Heart right ventricle (tissue), 16 donors: Measurements from ENCODE around the gene NEDD4L. TPM values are rescaled to one million over a fixed set of nuclear protein-coding genes. Genes with fewer than 3 reads are reported as not detected.

Source experiments
- ATAC-seq, 8 donors: fragments of 200-7000 bp; cut with Tn5 transposase; one replicate each; pipeline ENCODE4 v1.9.1; 2020; ENCODE audit warnings: mild to moderate bottlenecking in 8 of 8, moderate library complexity in 8 of 8, moderate number of reproducible peaks in 1 of 8
- DNase-seq, 2 donors: peaks; one replicate each; pipeline ENCODE4 v3.0.0-alpha.2; 2020
- H3K27ac ChIP-seq, 10 donors: fragments of 200-600 bp; sonication (generic) in 2 of 10; one replicate each; pipeline versions ENCODE4 v1.5.0 to v1.8.0; 2020 to 2022; ENCODE audit warnings: mild to moderate bottlenecking in 3 of 10
- H3K27me3 ChIP-seq, 7 donors: fragments of 200-600 bp; one replicate each; pipeline ENCODE4 v1.8.0; 2021 to 2022; ENCODE audit warnings: mild to moderate bottlenecking in 2 of 7
- H3K36me3 ChIP-seq, 9 donors: fragments of 200-600 bp; sonication (generic) in 1 of 9; one replicate each; pipeline versions ENCODE4 v1.5.0 to v1.8.0; 2020 to 2022; ENCODE audit warnings: mild to moderate bottlenecking in 2 of 9
- H3K4me1 ChIP-seq, 9 donors: fragments of 200-600 bp; sonication (generic) in 1 of 9; one replicate each; pipeline versions ENCODE4 v1.5.0 to v1.8.0; 2020 to 2022; ENCODE audit warnings: mild to moderate bottlenecking in 4 of 9
- H3K4me3 ChIP-seq, 10 donors: fragments of 200-600 bp; sonication (generic) in 2 of 10; one replicate each; pipeline versions ENCODE4 v1.5.0 to v1.8.0; 2020 to 2022; ENCODE audit warnings: mild to moderate bottlenecking in 7 of 10, moderate library complexity in 2 of 10
- H3K9me3 ChIP-seq, 11 donors: fragments of 200-600 bp in 10 of 11; sonication (generic) in 2 of 11; one replicate each; pipeline versions ENCODE4 v1.5.0 to v1.8.0; 2013 to 2022; ENCODE audit warnings: mild to moderate bottlenecking in 2 of 11, control low read depth in 1 of 11, moderate library complexity in 1 of 11
- WGBS, 2 donors: extraction: QIAGEN DNeasy Blood & Tissue Kit; methylation state at CpG; one replicate each; pipeline ENCODE4 v1.1.7; 2013; ENCODE audit warnings: inconsistent platforms in 1 of 2; 5-methylcytosine and 5-hydroxymethylcytosine counted together
- intact Hi-C, 10 donors: fragments of 100-400 bp; cut with DNase I; formaldehyde crosslinking; loops; one replicate each; pipeline versions ENCODE4 v1.11.1 to v1.14.2; 2022
- polyA plus RNA-seq, 2 donors: library from polyadenylated mRNA; stranded (reverse); fragments of 200-250 nt; gene quantifications; one replicate each; pipeline ENCODE4 v1.2.3, GENCODE V29; 2013
- total RNA-seq, 10 donors: library from RNA; stranded (reverse); fragmentation: NEBNext Ultra II Directional in 3 of 10; extraction: Animal tissue kit (Norgen Biotek cat#: 25700) in 3 of 10; gene quantifications; one replicate each; pipeline versions ENCODE4 v1.2.1 to v1.2.4, GENCODE V29; 2021 to 2023
- TF ChIP-seq, protein P1 (sequence below), 9 donors: fragments of 200-600 bp; sonication (generic) in 2 of 9; IDR thresholded peaks; one replicate each; pipeline versions ENCODE4 v1.5.0 to v1.8.0; 2021 to 2022; ENCODE audit warnings: antibody characterized with exemption in 9 of 9, mild to moderate bottlenecking in 5 of 9, moderate library complexity in 1 of 9
- donor health status: Arrhythmogenic right ventricular cardiomyopathy.
- donor health status: ischemic (EF 13 %, LVEDD 7.1; RV severe dilation, severe dysfunction).
- donor health status: healthy with polysubstance abuse.
- donor health status: DM: no; HTN: yes; CAD: no.
- donor health status: DM: no; HTN: no; CAD: no.
- donor health status: ischemic (EF 25% LVEDD 6.9; RV normal size, moderate dysfunction).
- donor health status: ischemic (EF 25% LVEDD 5.7; RV mildly dilated, moderate dysfunction).
- donor health status: healthy.
- donor health status: DM: yes; HTN: yes; CAD: no.
- donor health status: Ischemic cardiomyopathy.
- donor health status: ischemic (EF 35%, LVEDD 5.7; RV mildly dilated, moderate dysfunction).
- donor health status: nonischemic (EF 11% LVEDD 7.7; RV severe dilation, severe dysfunction).
- donor health status: DM: yes; HTN: yes; CAD: no.
- donor health status: PGD.
- donor health status: ischemic (EF 29% LVEDD 5.4; RV normal size, mild dysfunction).
- donor health status: nonischemic (EF 23%, LVEDD 6.1; RV moderate dilation, normal function).

The NEDD4L gene
- total and polyA plus RNA-seq, 12 donors: 9.6 to 67.1 (median 49.4) TPM

DNA sequence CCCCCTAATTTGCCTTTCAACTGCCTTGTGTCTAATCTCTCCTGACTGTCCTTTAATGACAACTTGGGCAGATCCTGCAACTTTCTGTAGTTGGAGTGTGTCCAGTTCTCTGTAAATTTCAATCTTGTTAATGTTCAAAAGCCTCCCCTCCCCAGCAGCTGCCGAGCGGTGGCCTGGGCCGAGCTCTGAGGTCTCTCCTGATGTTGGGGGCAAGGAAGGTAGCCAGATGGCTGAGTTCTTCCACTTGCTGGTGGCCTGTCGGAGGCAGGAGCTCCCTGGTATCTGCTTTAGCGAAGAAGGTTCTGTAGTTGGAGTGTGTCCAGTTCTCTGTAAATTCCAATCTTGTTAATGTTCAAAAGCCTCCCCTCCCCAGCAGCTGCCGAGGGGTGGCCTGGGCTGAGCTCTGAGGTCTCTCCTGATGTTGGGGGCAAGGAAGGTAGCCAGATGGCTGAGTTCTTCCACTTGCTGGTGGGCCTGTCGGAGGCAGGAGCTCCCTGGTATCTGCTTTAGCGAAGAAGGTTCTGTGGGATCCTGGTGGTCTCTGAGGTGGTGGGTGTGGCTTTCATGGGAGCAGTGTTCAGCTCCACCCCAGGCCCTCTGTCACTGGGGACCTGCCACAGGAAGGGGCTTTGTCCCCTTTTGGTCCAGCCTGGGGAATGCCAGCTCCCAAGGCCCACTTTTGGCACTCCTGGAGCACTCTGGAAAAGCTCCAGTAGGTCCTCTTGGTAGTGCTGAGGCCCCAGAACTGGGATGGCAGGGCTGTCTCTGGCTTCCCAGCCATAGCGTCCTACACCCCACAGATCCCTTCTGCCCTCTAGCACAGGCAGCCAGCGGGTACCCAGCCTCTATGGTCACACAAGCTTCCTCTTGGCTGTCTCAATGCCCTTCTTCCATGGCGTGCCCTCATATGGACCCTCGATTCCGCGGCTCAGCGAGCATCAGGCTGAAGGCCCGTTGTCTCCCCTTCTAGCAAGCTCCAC, 373.0 kb downstream of the NEDD4L start:
- H3K4me3 ChIP-seq: no peak overlapping the region
- H3K4me1 ChIP-seq: peaks cover 0 to 14% (median 0%) of the 10 kb centered on the region in 9 donors
- H3K9me3 ChIP-seq: no peaks in the 10 kb centered on the region
- no peaks in the 10 kb centered on the region for H3K36me3 ChIP-seq
- H3K27ac ChIP-seq: no peak overlapping the region
- 80 to 84% methylated on average over 16 of the region's 16 CpGs for WGBS, 2 donors
- TF ChIP-seq, protein P1, sequence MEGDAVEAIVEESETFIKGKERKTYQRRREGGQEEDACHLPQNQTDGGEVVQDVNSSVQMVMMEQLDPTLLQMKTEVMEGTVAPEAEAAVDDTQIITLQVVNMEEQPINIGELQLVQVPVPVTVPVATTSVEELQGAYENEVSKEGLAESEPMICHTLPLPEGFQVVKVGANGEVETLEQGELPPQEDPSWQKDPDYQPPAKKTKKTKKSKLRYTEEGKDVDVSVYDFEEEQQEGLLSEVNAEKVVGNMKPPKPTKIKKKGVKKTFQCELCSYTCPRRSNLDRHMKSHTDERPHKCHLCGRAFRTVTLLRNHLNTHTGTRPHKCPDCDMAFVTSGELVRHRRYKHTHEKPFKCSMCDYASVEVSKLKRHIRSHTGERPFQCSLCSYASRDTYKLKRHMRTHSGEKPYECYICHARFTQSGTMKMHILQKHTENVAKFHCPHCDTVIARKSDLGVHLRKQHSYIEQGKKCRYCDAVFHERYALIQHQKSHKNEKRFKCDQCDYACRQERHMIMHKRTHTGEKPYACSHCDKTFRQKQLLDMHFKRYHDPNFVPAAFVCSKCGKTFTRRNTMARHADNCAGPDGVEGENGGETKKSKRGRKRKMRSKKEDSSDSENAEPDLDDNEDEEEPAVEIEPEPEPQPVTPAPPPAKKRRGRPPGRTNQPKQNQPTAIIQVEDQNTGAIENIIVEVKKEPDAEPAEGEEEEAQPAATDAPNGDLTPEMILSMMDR (IDR thresholded peaks at IDR 0.05): no peak
- intact Hi-C loops: no loop called here
- ATAC-seq (peak in 3 of 8 donors; percentile 11 to 38 (median 13)), DNase-seq (no peak)
- H3K27me3 ChIP-seq: peaks cover 0 to 10% (median 0%) of the 10 kb centered on the region in 7 donors

DNA sequence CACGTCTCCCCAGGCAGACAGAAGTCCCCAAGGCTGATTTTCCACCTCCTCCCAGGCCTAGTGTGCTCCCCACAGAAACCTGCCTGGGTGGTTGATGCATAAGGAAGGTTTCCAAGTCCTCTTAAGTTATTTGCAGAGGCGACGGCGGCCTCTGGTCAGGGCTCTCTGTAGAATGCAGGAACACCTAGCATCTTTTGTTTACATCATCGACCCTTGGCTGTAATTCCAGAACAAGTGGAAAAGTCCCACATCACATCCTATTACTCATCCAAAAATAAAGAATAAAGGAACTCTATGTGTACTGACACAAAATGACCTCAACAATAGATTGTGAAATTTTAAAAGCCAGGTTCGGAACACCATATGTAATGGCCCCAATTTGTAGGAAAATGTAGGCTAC, 373.7 kb downstream of the NEDD4L start:
- 70 to 83% methylated on average over 6 of the region's 6 CpGs for WGBS, 2 donors
- intact Hi-C loops: no loop called here
- peak overlapping the region in 1 of 10 donors; percentile 31 for H3K27ac ChIP-seq

DNA sequence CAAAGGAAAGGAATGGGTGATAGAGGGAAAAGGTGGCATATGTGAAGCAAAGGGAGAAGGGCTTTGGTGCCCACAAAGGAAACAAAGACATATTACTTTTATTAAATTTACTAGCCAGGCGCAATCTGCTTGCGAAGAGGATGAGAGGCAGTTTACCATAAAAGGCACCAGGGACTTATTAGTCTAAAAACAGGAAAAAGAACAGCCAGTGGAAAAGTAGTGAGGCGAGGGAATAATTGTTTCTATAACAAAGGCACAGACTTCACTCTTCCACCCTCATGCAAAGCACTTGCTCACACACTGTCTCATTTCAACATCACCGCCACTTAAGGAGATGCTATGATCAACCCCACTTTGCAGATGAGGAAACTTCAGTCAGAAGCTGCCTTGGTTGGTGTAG, 374.3 kb downstream of the NEDD4L start:
- Histone ChIP-seq H3K27ac (peak overlapping the region in 1 of 10 donors; percentile 31), H3K27me3 (peaks cover 0 to 10% (median 0%) of the 10 kb centered on the region in 7 donors), H3K4me1 (peaks cover 0 to 14% (median 0%) of the 10 kb centered on the region in 9 donors), H3K36me3 (no peaks in the 10 kb centered on the region), H3K9me3 (no peaks in the 10 kb centered on the region), H3K4me3 (no peak overlapping the region)
- DNase-seq (no peak), ATAC-seq (no peak)
- 94 to 95% methylated on average over 4 of the region's 4 CpGs for WGBS, 2 donors
- intact Hi-C loops: no loop called here
- TF ChIP-seq, protein P1 (IDR thresholded peaks at IDR 0.05): no peak

More for the DNA sequence above, 373.7 kb downstream of the NEDD4L start:
- no peaks in the 10 kb centered on the region for H3K36me3 ChIP-seq
- TF ChIP-seq, protein P1 (IDR thresholded peaks at IDR 0.05): no peak
- DNase-seq: no peak
- peaks cover 0 to 14% (median 0%) of the 10 kb centered on the region in 9 donors for H3K4me1 ChIP-seq
- H3K27me3 ChIP-seq: peaks cover 0 to 10% (median 0%) of the 10 kb centered on the region in 7 donors
- no peak overlapping the region for H3K4me3 ChIP-seq
- peak in 5 of 8 donors; percentile 34 to 68 (median 54) for ATAC-seq
- no peaks in the 10 kb centered on the region for H3K9me3 ChIP-seq

DNA sequence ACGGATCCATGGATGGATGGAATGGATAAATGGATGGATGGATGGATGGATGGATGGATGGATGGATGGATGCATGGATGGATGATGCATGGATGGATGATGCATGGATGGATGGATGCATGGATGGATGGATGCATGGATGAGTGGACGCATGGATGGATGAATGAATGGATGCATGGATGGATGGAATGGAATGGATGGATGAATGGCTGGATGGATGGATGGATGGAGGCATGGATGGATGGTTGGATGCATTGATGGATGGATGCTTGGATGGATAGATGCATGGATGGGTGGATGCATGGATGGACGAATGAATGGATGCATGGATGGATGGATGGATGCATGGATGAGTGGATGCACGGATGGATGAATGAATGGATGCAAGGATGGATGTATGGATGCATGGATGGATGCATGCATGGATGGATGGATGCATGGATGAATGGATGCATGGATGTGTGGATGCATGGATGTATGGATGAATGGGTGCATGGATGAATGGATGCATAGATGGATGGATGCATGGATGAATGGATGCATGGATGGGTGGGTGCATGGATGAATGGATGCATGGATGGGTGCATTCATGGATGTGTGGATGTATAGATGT, 375.7 kb downstream of the NEDD4L start:
- ATAC-seq (no peak), DNase-seq (no peak)
- H3K36me3 ChIP-seq: no peaks in the 10 kb centered on the region
- H3K4me1 ChIP-seq: peaks cover 0 to 14% (median 0%) of the 10 kb centered on the region in 9 donors
- intact Hi-C loops: no loop called here
- TF ChIP-seq, protein P1 (IDR thresholded peaks at IDR 0.05): no peak
- WGBS, 2 donors: 66 to 70% methylated on average over 4 of the region's 4 CpGs
- H3K27ac ChIP-seq: no peak overlapping the region
- H3K9me3 ChIP-seq: no peaks in the 10 kb centered on the region
- H3K27me3 ChIP-seq: peaks cover 0 to 4% (median 0%) of the 10 kb centered on the region in 7 donors
- no peak overlapping the region for H3K4me3 ChIP-seq
